Gastrocnemius medialis (tissue), 4 donors: ENCODE results near the gene RBM42. TPM values are rescaled to one million over a fixed set of nuclear protein-coding genes. Genes with fewer than 3 reads are reported as not detected.

Experiments
- ATAC-seq, 2 donors: fragments of 150-250 bp; one replicate each; pipeline ENCODE4 v1.9.1; 2016
- DNase-seq, 2 donors: peaks; one replicate each; pipeline ENCODE4 v3.0.0-alpha.2; 2019
- H3K27ac ChIP-seq, 4 donors: fragments of 200-600 bp; sonication (generic); 1 replicate in 1 of 4; 2 replicates in 3 of 4; pipeline ENCODE4 v1.5.1; 2016 to 2018; ENCODE audit warnings: mild to moderate bottlenecking in 2 of 4, moderate library complexity in 1 of 4
- H3K27me3 ChIP-seq, 3 donors: fragments of 200-600 bp; sonication (generic) in 2 of 3; 1 replicate in 1 of 3; 2 replicates in 2 of 3; pipeline versions ENCODE4 v1.5.1 to v1.6.0; 2016 to 2019; ENCODE audit warnings: mild to moderate bottlenecking in 1 of 3, moderate library complexity in 1 of 3
- H3K36me3 ChIP-seq, 2 donors: fragments of 200-600 bp; sonication (generic) in 1 of 2; one replicate each; pipeline ENCODE4 v1.5.1; 2017 to 2018
- H3K4me1 ChIP-seq, 2 donors: fragments of 200-600 bp; sonication (generic) in 1 of 2; one replicate each; pipeline ENCODE4 v1.5.1; 2016 to 2017; ENCODE audit warnings: mild to moderate bottlenecking in 2 of 2
- H3K4me3 ChIP-seq, 4 donors: fragments of 200-600 bp; sonication (generic) in 3 of 4; 1 replicate in 1 of 4; 2 replicates in 3 of 4; pipeline ENCODE4 v1.5.1; 2016 to 2019; ENCODE audit warnings: mild to moderate bottlenecking in 2 of 4
- H3K9me3 ChIP-seq, 3 donors: fragments of 200-600 bp; sonication (generic) in 2 of 3; 1 replicate in 1 of 3; 2 replicates in 2 of 3; pipeline ENCODE4 v1.5.1; 2016 to 2019
- CTCF ChIP-seq, 5 experiments: fragments of 450-650 bp in 3 of 5; fragments of 200-600 bp in 2 of 5; sonication (generic) in 2 of 5; IDR thresholded peaks in 4 of 5; conservative IDR thresholded peaks in 1 of 5; 1 replicate in 4 of 5; 2 replicates in 1 of 5; pipeline ENCODE4 v1.5.1; 2016 to 2019; ENCODE audit warnings: antibody characterized with exemption in 5 of 5, mild to moderate bottlenecking in 3 of 5, moderate library complexity in 3 of 5
- POLR2A ChIP-seq, 2 donors: fragments of 450-650 bp; IDR thresholded peaks; one replicate each; pipeline ENCODE4 v1.6.1; 2017; ENCODE audit warnings: antibody characterized with exemption in 2 of 2, mild to moderate bottlenecking in 2 of 2, moderate library complexity in 2 of 2
- in situ Hi-C, 4 donors: fragments of 200-750 bp; cut with MboI; loops; one replicate each; pipeline versions ENCODE4 v1.15.0 to v1.8.0; 2017; ENCODE audit warnings: low sequenced_read_pairs in 4 of 4
- intact Hi-C: fragments of 100-400 bp; cut with DNase I; formaldehyde crosslinking; loops from one replicate; pipeline ENCODE4 v1.15.1; 2023; ENCODE audit warnings: low total_unique reads
- total RNA-seq, 4 donors: library from RNA; depleted of rRNA; stranded (reverse); fragments of >200 nt; gene quantifications; one replicate each; pipeline versions ENCODE4 v1.1.0 to v1.2.3, GENCODE V29; 2016

RBM42 gene
- total RNA-seq, 4 donors from 2014 or later = 45.8 to 77.8 (median 75.4) TPM

- no peak overlapping the region for H3K4me3 ChIP-seq
- no peak for DNase-seq
- no peaks in the 10 kb centered on the region for H3K9me3 ChIP-seq
- intact Hi-C loops = no loop called here
- no peaks in the 10 kb centered on the region for H3K4me1 ChIP-seq
- no peaks in the 10 kb centered on the region for H3K27me3 ChIP-seq
- H3K27ac ChIP-seq = no peak overlapping the region
- peaks cover 0 to 63% of the 10 kb centered on the region in 2 donors for H3K36me3 ChIP-seq
- TF ChIP-seq POLR2A (IDR thresholded peaks at IDR 0.05) = no peak
- TF ChIP-seq CTCF (IDR thresholded peaks at IDR 0.05 in 4 of 5, conservative IDR thresholded peaks at IDR 0.05 in 1 of 5) = no peak
- ATAC-seq = no peak
- in situ Hi-C loops = no loop called here
Measured at GRCh38 chr19:35636651-35637050, 7.8 kb downstream of the RBM42 start.

- H3K27me3 ChIP-seq = no peaks in the 10 kb centered on the region
- H3K36me3 ChIP-seq = peaks cover 0 to 58% of the 10 kb centered on the region in 2 donors
- TF ChIP-seq CTCF (IDR thresholded peaks at IDR 0.05 in 4 of 5, conservative IDR thresholded peaks at IDR 0.05 in 1 of 5) (no peak), POLR2A (IDR thresholded peaks at IDR 0.05) (no peak)
- ATAC-seq (no peak), DNase-seq (no peak)
- intact Hi-C loops = no loop called here
- no peaks in the 10 kb centered on the region for H3K4me1 ChIP-seq
- no peak overlapping the region for H3K27ac ChIP-seq
- in situ Hi-C loops = no loop called here
- no peaks in the 10 kb centered on the region for H3K9me3 ChIP-seq
- no peak overlapping the region for H3K4me3 ChIP-seq
Measured at GRCh38 chr19:35637165-35637564, 8.3 kb downstream of the RBM42 start.

GRCh38 chr19:35639321-35639639 lies 10.4 kb downstream of the RBM42 start:
- Histone ChIP-seq H3K36me3 (peaks cover 0 to 37% of the 10 kb centered on the region in 2 donors), H3K27me3 (no peaks in the 10 kb centered on the region), H3K4me1 (peaks cover 0 to 9% of the 10 kb centered on the region in 2 donors), H3K9me3 (no peaks in the 10 kb centered on the region), H3K4me3 (no peak overlapping the region), H3K27ac (no peak overlapping the region)
- TF ChIP-seq CTCF (IDR thresholded peaks at IDR 0.05 in 4 of 5, conservative IDR thresholded peaks at IDR 0.05 in 1 of 5) (no peak), POLR2A (IDR thresholded peaks at IDR 0.05) (no peak)
- ATAC-seq (no peak), DNase-seq (no peak)
- in situ Hi-C loops = no loop called here
- intact Hi-C loops = no loop called here

GRCh38 chr19:35639863-35640262 lies 11.0 kb downstream of the RBM42 start:
- DNase-seq = no peak

More at GRCh38 chr19:35639863-35640262, 11.0 kb downstream of the RBM42 start:
- Histone ChIP-seq H3K27me3 (no peaks in the 10 kb centered on the region), H3K27ac (no peak overlapping the region), H3K36me3 (peaks cover 0 to 31% of the 10 kb centered on the region in 2 donors), H3K4me1 (peaks cover 0 to 9% of the 10 kb centered on the region in 2 donors), H3K4me3 (no peak overlapping the region), H3K9me3 (no peaks in the 10 kb centered on the region)
- intact Hi-C loops = no loop called here
- ATAC-seq = no peak
- in situ Hi-C loops = no loop called here
- TF ChIP-seq POLR2A (IDR thresholded peaks at IDR 0.05) (no peak), CTCF (IDR thresholded peaks at IDR 0.05 in 4 of 5, conservative IDR thresholded peaks at IDR 0.05 in 1 of 5) (no peak)
